T-helper 1 cell treated with Interleukin-12 subunit alpha and Interleukin-12 subunit beta and Interleukin-4 antibody, amounts not matched to agents 30 ng/mL and 1 ng/mL, for 36 hours (primary cell): ENCODE data around the gene PAXX. TPM values are rescaled to one million over a fixed set of nuclear protein-coding genes. Genes with fewer than 3 reads are reported as not detected.

Source experiments
- intact Hi-C: fragments of 100-400 bp; cut with micrococcal nuclease; formaldehyde crosslinking; loops from one replicate; pipeline ENCODE4 v1.15.1; 2024
- total RNA-seq: library from RNA; stranded (reverse); gene quantifications from 2 replicates; pipeline ENCODE4 v1.2.3, GENCODE V29; 2022

Gene PAXX
- total RNA-seq, 1 donor from 2014 or later, result 79.8 TPM

DNA sequence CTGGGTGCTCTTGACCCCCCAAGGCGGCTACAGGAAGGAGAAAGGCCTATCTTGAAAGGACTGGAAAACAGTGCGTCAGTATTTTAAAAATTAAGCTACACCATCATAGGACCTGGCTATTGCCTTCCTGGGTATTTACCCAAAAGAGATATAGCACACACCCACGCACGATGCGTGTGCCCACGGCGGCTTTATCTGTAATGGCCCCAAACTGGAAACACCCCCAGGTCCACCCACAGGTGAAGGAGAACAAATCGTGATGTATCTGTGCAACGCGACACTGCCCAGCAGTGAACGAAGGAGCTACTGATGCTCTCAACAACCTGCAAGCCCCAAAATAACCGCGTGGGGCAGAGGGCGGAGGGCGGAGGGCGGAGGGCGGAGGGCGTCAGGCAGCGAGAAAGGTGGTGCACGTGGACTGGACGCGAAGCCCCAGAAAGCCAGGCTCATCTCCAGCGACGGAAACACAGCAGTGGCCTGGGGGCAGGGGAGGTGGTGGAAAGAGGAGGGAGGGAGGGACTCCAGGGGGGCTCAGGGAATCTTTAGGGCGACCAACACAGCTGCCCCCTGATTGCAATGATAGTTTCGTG lies 27.3 kb upstream of the PAXX start:
- intact Hi-C loops, result no loop called here

GRCh38 chr9:136965771-136966484 lies 26.3 kb upstream of the PAXX start:
- intact Hi-C loops, result no loop called here

DNA sequence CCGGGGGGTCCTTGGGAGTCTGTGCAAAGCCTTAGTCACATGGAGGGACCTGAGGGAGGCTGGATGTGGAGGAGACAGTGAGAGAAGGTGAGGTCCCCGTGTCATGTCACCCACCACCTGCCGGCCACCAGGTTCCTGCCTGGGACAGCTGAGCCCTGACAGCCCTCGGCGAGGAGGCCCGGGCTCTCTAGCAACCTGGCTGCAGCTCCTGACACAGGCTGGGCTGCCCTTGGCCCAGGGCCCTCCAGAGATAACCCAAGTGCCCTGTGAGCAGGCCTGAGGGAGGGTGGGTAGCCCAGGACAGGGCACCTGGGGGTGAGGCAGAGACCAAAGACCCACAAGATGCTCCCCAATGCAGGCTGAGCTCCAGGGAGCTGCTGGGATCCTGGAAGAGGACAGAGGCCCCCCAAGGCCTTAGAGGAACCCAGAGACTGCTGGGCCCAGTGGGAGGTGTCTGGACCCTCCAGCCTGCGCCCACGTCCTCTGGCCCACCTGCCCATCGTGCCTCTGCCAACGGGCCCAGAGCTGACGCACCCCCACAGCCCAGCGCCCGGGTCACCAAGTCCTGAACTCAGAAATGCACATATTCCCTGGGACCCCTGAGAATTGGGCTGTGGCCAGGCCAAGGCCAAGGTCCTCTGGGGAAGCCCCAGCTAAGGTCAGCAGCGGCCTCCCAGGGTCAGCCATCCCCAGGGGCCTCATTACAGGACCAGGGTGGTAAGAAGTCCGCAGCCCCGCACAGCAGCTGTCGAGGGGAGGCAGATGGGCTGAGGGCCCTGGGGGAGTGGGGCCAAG lies 23.7 kb upstream of the PAXX start:
- intact Hi-C loops, result no loop called here

GRCh38 chr9:136969150-136969549 lies 23.1 kb upstream of the PAXX start:
- intact Hi-C loops, result no loop called here

DNA sequence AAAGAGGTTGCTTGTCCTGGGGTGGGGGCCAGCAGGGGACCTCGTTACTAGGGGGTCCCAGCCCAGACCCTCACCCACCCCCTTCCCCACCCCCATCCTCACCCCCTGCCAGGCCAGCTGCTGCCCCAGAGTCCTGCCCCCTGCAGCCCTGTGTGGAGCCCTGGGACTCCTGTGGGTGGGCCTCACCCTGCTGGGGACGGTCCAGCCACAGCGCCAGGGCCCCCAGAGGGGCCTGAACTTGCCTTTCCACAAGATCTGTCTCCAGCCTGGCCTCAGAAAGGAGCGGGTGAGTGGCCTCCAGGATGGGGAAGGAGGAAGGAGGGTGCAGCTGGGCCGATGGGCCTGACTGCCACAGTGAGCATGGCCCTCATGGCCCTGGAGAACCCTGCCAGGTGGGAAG lies 22.4 kb upstream of the PAXX start:
- intact Hi-C loops, result no loop called here

GRCh38 chr9:136970361-136970760 lies 21.9 kb upstream of the PAXX start:
- intact Hi-C loops, result no loop called here

DNA sequence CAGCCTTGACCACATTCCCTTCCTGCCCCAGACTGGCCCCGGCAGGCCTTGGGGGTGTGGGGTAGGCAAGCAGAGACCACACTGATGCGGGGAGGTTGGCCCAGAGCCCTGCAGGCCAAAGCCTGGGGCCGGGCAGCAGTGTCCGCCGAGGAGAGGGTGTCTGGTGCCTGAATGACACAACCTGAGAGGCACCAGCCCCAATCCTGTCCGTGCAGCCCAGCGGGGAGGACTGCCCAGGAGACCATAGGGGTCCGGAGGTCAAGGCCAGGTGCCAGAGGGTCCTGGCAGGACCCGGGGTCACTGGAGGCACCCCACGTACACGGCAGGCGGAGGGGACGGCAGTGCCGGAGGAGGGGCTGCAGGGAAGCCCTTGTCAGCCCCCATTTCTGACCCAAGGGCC lies 20.5 kb upstream of the PAXX start:
- intact Hi-C loops, result no loop called here

- intact Hi-C loops, result no loop called here
These were observed 19.9 kb upstream of the PAXX start for GRCh38 chr9:136972335-136972734.

DNA sequence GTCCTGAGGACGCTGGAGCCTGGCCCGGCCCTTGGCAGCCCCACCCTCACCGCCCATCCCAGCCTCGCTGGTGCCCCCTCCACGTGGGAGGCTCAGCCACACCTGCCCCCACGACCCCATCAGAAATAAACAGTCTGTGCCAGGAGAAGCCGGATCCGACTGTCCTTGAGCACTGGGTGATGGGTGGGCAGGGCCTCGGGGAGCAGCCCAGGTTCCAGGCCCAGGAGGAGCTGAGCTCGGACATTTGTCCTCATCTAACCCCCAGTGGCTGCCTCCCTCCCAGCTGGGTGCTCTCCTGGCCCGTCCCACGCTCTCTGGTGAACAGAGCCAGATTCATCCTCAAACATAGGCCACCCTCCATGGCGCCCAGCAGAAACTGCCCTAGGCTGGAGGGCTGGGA lies 19.5 kb upstream of the PAXX start:
- intact Hi-C loops, result no loop called here

- intact Hi-C loops, result no loop called here
These were observed 18.3 kb upstream of the PAXX start for GRCh38 chr9:136973618-136974617.

DNA sequence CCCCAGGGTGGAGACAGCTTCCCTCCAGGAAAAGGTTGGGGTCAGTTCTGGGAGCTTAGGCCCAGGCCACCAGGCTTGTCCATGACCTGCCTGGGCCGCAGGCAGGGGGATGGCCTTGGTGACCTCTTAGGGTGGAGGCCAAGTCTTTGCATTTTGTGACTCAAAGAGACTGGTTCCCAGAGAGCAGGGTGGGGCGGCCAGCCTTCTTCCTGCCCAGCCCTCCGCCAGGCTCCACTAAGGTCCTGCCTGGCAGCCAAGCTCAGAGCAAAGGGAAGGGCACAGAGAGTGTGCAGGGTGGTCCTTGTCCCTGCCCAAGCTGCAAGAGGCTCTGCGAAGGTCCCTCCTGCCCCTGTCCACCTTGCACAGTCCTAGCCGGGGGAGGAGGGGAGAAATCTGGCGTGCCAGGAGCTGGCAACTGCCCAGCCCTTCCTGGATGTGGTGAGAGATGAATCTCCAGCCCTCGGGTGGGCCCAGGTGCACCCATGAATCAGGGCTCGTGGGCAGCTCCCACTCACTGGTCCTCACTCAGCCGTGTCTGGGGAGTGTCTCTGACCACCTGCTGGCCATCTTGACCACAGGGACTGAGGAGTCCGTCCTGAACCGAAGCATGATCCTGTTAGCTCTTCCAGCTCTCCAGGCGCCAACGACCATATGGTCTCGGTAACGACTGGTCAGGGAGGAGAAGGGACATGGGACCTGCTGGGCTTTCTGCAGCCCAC lies 17.2 kb upstream of the PAXX start:
- intact Hi-C loops, result no loop called here

GRCh38 chr9:136975644-136976043 lies 16.6 kb upstream of the PAXX start:
- intact Hi-C loops, result no loop called here

DNA sequence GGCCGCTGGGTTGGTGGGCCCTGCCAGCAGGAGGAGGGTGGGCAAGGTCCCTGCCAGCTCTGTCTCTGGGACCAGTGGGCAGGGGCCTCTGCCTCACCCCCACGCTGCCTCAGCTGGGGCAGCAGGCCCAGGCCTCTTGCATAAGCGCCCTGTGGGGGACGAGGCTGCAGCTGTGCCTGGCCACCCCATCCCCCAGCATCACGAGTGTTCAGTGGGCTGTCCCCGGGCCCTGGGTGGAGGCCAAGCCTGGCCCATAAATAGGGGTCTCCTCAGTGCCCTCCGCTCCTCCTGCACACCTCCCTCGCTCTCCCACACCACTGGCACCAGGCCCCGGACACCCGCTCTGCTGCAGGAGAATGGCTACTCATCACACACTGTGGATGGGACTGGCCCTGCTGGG lies 15.0 kb upstream of the PAXX start, which contains the start of gene PTGDS:
Gene PTGDS, plus strand, starts transcription at position 282 of the 400 bp plus-strand sequence. Its CDS starts 75 bp downstream, at position 357.
- intact Hi-C loops, result no loop called here

DNA sequence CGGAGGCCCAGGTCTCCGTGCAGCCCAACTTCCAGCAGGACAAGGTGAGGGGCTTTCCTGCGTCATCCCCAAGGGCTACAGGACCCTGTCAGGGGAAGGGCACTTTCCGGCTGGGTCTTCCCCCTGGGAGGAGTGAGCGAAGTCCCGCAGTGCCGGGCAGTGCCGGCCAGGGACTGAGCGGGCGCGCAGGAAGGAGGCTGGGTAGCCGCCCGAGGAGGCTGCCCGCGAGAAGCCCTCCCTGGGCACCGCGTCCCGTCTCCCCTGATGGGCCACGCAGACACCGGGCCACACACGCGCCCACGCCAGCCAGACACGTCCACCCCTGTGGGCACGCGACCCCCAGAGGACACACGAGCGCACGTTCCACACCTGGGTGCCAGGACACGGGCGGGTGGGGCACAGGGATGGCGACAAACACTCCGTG lies 14.6 kb upstream of the PAXX start:
- intact Hi-C loops, result loop anchor here (1.0 kb wide), 7 partner anchors 15 to 186 kb away; partner anchors contain the start of genes FBXW5, PAXX and TMEM141

DNA sequence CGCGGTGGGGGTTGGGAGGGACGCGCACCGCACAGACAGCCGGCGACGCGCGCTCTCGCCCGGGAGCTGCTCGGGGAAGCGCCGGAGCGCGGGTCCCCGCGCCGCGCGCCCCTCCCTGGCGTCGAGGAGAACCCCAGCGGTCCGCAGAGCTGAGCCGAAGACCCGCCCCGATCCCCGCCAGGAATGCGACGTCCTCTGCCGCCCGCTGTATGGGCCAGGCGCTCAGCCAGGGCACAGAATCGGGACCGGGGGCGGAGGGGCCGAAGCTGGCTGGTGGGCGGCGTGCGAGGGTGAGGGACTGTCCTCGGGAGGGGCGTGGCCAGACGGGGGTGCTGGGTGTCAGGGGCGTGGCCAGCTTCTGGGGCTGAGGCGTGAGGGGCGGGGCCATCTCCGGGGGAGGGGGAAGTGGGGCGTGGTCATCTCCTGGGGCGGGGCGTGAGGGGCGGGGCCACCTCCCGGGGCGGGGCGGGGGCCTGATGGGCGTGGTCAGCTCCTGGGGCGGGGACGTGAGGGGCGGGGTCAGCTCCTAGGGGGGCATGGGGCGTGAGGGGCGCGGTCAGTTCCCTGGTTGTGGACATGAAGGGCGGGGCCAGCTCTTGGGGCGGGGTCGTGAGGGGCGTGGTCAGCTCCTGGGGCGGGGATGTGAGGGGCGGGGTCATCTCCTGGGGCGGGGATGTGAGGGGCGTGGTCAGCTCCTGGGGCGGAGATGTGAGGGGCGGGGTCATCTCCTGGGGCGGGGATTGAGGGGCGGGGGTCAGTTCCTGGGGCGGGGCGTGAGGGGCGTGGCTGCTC lies 14.0 kb upstream of the PAXX start:
- intact Hi-C loops, result loop anchor here (1.0 kb wide), 7 partner anchors 14 to 187 kb away; partner anchors contain the start of genes FBXW5, PAXX and TMEM141

GRCh38 chr9:136978865-136979544 lies 13.2 kb upstream of the PAXX start:
- intact Hi-C loops, result loop anchor here (1.0 kb wide), 7 partner anchors 13 to 188 kb away; partner anchors contain the start of genes FBXW5, PAXX and TMEM141

DNA sequence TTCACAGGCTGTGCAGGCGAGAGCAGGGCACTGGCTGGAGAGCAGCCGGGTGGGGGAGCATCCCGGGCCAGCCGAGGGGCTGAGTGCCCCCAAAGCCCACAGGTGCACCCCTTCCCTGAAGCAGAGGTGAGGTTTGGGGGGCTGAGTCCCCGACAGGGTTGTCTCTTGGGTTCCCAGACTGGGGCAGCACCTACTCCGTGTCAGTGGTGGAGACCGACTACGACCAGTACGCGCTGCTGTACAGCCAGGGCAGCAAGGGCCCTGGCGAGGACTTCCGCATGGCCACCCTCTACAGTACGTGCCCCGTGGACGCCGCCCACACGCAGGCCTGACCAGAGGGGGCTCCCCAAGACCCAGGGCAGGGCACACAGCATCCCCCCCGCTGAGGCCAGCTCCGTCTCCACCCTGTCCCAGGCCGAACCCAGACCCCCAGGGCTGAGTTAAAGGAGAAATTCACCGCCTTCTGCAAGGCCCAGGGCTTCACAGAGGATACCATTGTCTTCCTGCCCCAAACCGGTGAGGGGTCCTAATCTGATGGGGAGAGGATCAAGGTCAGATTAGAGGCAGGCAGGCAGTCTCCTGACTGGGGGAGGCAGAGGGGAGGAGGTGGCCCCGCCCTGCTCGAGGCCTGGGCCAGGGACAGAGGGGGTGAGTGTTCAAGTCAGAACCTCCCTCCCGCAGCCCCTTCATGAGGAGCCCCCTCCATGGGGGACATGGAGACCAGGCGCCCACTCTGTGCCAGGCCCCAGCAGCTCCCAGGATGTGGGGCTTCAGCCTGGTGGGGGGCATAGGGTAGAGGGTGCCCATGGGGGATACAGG lies 12.2 kb upstream of the PAXX start:
- intact Hi-C loops, result no loop called here
